K562 (cell line): ENCODE data around the gene NXPH4. TPM values are rescaled to one million over a fixed set of nuclear protein-coding genes. Genes with fewer than 3 reads are reported as not detected.

Experiments used
- BRF1 ChIP-seq: IDR thresholded peaks from 3 replicates; pipeline ENCODE4 v1.6.1; 2011; ENCODE audit warnings: borderline replicate concordance, mild to moderate bottlenecking; ENCODE audit not compliant: insufficient read length; ENCODE audit errors: extremely low read depth
- MTA1 ChIP-seq: fragments of 450-650 bp; IDR thresholded peaks from 2 replicates; pipeline ENCODE4 v1.6.1; 2017; ENCODE audit warnings: borderline replicate concordance
- NFE2 ChIP-seq: IDR thresholded peaks from 2 replicates; pipeline ENCODE4 v1.6.1; 2014; ENCODE audit warnings: antibody characterized with exemption, low read depth
- SMARCB1 ChIP-seq: IDR thresholded peaks from 2 replicates; pipeline ENCODE4 v1.6.1; 2011; ENCODE audit warnings: improper control_type of control experiment, low read depth; ENCODE audit not compliant: insufficient read length
- SOX6 ChIP-seq: fragments of 450-650 bp; IDR thresholded peaks from 2 replicates; pipeline ENCODE4 v1.6.1; 2014; ENCODE audit warnings: mild to moderate bottlenecking
- TCF7 ChIP-seq: sonication (generic); IDR thresholded peaks from 2 replicates; pipeline ENCODE4 v1.6.1; 2016; ENCODE audit warnings: antibody characterized with exemption, borderline replicate concordance
- XRCC3 ChIP-seq: fragments of 450-650 bp; IDR thresholded peaks from 2 replicates; pipeline ENCODE4 v1.6.1; 2017; ENCODE audit warnings: mild to moderate bottlenecking, moderate library complexity
- ZNF134 ChIP-seq: fragments of 250-450 bp; sonication (Bioruptor Pico); conservative IDR thresholded peaks from 2 replicates; pipeline ENCODE4 v1.4.0; 2020
- ZNF507 ChIP-seq: conservative IDR thresholded peaks from 2 replicates; pipeline ENCODE4 v1.6.1; 2017; ENCODE audit warnings: missing genetic modification characterization, missing compliant biosample characterization
- ZNF668 ChIP-seq: fragments of 250-450 bp; sonication (Bioruptor Pico); IDR thresholded peaks from 2 replicates; pipeline ENCODE4 v1.8.0; 2022; ENCODE audit warnings: mild to moderate bottlenecking, inconsistent platforms
- polyA plus RNA-seq, 8 experiments: library from polyadenylated mRNA; depleted of rRNA in 4 of 8; stranded (reverse) in 5 of 8; unstranded in 3 of 8; fragments of >200 nt; fragmentation: Nextera tagmentation in 2 of 8; fragmentation: Illumina TruSeq in 1 of 8; extraction: Ambion mirVana in 2 of 8; extraction: Trizol in 1 of 8; gene quantifications; 2 replicates each; pipeline versions ENCODE4 v1.2.1 to v1.2.3, GENCODE V29; 2011 to 2014; ENCODE audit warnings: inconsistent platforms in 1 of 8, missing spikeins in 1 of 8
- total RNA-seq, 7 experiments: library from RNA; depleted of rRNA in 6 of 7; stranded (reverse); fragments of >200 nt in 6 of 7; fragmentation: Illumina TruSeq in 2 of 7; extraction: Trizol in 2 of 7; gene quantifications; 2 replicates each; pipeline versions ENCODE4 v1.2.1 to v1.2.3, GENCODE V29; 2011 to 2021; ENCODE audit warnings: low replicate concordance in 1 of 7
- TF ChIP-seq, protein P1 (sequence below): sonication (generic); formaldehyde crosslinking; IDR thresholded peaks from 2 replicates; pipeline ENCODE4 v1.8.1; 2023; ENCODE audit warnings: missing genetic modification reagents, mild to moderate bottlenecking, borderline replicate concordance
- TF ChIP-seq, protein P2 (sequence below): fragments of 450-650 bp; formaldehyde crosslinking; IDR thresholded peaks from 2 replicates; pipeline ENCODE4 v1.4.0; 2020; ENCODE audit warnings: mild to moderate bottlenecking, mixed read lengths
- TF ChIP-seq, protein P3 (sequence below): IDR thresholded peaks from 3 replicates; pipeline ENCODE4 v1.6.1; 2011; ENCODE audit warnings: borderline replicate concordance, mild to moderate bottlenecking; ENCODE audit not compliant: insufficient read length, insufficient read depth
- TF ChIP-seq, protein P4 (sequence below): fragments of 450-650 bp; IDR thresholded peaks from 2 replicates; pipeline ENCODE4 v1.6.1; 2016; ENCODE audit warnings: borderline replicate concordance
- TF ChIP-seq, protein P5 (sequence below): sonication (generic); formaldehyde crosslinking; IDR thresholded peaks from 2 replicates; pipeline ENCODE4 v1.9.0; 2022; ENCODE audit warnings: mild to moderate bottlenecking, missing genetic modification reagents
- TF ChIP-seq, protein P6 (sequence below): fragments of 250-450 bp; sonication (Bioruptor Pico); IDR thresholded peaks from 2 replicates; pipeline ENCODE4 v1.6.1; 2021; ENCODE audit warnings: mild to moderate bottlenecking

The NXPH4 gene
- total and polyA plus RNA-seq, 9 of the 15 experiments (the other 6 are each of a cell fraction or from before 2014, with no cell fraction given): 0.49 to 2.7 (median 1.1) TPM; not detected in 4

DNA sequence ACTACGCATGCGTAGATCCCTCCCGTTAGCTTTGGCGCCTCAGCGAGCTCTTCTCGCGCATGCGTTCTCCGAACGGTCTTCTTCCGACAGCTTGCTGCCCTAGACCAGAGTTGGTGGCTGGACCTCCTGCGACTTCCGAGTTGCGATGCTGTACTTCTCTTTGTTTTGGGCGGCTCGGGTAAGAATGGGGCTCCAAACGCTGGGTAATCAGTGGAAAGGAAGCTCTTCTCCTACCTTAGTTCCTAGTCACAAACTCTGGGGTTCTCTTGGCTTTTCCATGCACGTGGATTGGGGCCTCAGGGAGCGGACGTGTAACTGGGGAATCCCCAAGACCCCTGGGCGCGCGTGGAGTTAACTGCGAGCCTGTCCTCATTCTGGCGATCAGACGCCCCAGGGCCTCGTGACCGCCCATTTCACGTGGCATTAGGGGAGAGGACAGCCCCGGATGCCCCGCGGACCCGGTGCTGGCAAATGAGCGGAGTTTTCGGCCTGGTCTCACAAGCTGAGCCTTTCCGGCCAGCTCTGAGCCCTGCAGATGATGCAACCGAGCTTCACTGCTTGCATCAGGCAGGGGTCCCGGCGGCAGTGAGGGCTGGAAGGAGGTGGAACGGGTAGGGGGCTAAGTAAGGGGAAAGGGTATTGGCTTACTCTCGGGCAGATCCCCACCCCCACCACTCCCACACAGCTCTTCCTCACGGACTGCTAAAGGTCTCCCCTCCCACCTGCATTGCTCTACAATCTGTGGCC is 13.2 kb downstream of the NXPH4 start, which contains the start of gene SHMT2 (continued):
- TF ChIP-seq SOX6: no peak
- TF ChIP-seq, protein P1, sequence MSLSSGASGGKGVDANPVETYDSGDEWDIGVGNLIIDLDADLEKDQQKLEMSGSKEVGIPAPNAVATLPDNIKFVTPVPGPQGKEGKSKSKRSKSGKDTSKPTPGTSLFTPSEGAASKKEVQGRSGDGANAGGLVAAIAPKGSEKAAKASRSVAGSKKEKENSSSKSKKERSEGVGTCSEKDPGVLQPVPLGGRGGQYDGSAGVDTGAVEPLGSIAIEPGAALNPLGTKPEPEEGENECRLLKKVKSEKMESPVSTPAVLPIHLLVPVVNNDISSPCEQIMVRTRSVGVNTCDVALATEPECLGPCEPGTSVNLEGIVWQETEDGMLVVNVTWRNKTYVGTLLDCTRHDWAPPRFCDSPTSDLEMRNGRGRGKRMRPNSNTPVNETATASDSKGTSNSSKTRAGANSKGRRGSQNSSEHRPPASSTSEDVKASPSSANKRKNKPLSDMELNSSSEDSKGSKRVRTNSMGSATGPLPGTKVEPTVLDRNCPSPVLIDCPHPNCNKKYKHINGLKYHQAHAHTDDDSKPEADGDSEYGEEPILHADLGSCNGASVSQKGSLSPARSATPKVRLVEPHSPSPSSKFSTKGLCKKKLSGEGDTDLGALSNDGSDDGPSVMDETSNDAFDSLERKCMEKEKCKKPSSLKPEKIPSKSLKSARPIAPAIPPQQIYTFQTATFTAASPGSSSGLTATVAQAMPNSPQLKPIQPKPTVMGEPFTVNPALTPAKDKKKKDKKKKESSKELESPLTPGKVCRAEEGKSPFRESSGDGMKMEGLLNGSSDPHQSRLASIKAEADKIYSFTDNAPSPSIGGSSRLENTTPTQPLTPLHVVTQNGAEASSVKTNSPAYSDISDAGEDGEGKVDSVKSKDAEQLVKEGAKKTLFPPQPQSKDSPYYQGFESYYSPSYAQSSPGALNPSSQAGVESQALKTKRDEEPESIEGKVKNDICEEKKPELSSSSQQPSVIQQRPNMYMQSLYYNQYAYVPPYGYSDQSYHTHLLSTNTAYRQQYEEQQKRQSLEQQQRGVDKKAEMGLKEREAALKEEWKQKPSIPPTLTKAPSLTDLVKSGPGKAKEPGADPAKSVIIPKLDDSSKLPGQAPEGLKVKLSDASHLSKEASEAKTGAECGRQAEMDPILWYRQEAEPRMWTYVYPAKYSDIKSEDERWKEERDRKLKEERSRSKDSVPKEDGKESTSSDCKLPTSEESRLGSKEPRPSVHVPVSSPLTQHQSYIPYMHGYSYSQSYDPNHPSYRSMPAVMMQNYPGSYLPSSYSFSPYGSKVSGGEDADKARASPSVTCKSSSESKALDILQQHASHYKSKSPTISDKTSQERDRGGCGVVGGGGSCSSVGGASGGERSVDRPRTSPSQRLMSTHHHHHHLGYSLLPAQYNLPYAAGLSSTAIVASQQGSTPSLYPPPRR (CRISPR knock-in tag): no peak
- TF ChIP-seq SMARCB1: no peak
- TF ChIP-seq, protein P2, sequence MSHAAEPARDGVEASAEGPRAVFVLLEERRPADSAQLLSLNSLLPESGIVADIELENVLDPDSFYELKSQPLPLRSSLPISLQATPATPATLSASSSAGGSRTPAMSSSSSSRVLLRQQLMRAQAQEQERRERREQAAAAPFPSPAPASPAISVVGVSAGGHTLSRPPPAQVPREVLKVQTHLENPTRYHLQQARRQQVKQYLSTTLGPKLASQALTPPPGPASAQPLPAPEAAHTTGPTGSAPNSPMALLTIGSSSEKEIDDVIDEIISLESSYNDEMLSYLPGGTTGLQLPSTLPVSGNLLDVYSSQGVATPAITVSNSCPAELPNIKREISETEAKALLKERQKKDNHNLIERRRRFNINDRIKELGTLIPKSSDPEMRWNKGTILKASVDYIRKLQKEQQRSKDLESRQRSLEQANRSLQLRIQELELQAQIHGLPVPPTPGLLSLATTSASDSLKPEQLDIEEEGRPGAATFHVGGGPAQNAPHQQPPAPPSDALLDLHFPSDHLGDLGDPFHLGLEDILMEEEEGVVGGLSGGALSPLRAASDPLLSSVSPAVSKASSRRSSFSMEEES: 0 out of 2 replicates have a peak, but pooled peaks have one; percentile 10
- TF ChIP-seq, protein P3, sequence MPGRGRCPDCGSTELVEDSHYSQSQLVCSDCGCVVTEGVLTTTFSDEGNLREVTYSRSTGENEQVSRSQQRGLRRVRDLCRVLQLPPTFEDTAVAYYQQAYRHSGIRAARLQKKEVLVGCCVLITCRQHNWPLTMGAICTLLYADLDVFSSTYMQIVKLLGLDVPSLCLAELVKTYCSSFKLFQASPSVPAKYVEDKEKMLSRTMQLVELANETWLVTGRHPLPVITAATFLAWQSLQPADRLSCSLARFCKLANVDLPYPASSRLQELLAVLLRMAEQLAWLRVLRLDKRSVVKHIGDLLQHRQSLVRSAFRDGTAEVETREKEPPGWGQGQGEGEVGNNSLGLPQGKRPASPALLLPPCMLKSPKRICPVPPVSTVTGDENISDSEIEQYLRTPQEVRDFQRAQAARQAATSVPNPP: no peak
- TF ChIP-seq BRF1: no peak
- TF ChIP-seq NFE2: no peak
- TF ChIP-seq, protein P4, sequence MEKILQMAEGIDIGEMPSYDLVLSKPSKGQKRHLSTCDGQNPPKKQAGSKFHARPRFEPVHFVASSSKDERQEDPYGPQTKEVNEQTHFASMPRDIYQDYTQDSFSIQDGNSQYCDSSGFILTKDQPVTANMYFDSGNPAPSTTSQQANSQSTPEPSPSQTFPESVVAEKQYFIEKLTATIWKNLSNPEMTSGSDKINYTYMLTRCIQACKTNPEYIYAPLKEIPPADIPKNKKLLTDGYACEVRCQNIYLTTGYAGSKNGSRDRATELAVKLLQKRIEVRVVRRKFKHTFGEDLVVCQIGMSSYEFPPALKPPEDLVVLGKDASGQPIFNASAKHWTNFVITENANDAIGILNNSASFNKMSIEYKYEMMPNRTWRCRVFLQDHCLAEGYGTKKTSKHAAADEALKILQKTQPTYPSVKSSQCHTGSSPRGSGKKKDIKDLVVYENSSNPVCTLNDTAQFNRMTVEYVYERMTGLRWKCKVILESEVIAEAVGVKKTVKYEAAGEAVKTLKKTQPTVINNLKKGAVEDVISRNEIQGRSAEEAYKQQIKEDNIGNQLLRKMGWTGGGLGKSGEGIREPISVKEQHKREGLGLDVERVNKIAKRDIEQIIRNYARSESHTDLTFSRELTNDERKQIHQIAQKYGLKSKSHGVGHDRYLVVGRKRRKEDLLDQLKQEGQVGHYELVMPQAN: peak; percentile 84
- TF ChIP-seq, protein P5, sequence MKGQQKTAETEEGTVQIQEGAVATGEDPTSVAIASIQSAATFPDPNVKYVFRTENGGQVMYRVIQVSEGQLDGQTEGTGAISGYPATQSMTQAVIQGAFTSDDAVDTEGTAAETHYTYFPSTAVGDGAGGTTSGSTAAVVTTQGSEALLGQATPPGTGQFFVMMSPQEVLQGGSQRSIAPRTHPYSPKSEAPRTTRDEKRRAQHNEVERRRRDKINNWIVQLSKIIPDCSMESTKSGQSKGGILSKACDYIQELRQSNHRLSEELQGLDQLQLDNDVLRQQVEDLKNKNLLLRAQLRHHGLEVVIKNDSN (CRISPR knock-in tag): peak; percentile 69
- TF ChIP-seq TCF7: no peak
- TF ChIP-seq ZNF668 (CRISPR knock-in tag): no peak
- TF ChIP-seq ZNF507 (tag): no peak
- TF ChIP-seq MTA1: no peak; the same call in 1 of the 2 replicates
- no peak for TF ChIP-seq ZNF134 (CRISPR knock-in tag)
- TF ChIP-seq, protein P6, sequence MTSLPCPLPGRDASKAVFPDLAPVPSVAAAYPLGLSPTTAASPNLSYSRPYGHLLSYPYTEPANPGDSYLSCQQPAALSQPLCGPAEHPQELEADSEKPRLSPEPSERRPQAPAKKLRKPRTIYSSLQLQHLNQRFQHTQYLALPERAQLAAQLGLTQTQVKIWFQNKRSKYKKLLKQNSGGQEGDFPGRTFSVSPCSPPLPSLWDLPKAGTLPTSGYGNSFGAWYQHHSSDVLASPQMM (CRISPR knock-in tag): no peak
- TF ChIP-seq XRCC3: no peak
